Measurements from ENCODE around the gene GJC1. TPM values are rescaled to one million over a fixed set of nuclear protein-coding genes. Genes with fewer than 3 reads are reported as not detected.

Gene GJC1
- total RNA-seq, 1 experiment from 2014 or later = 119 TPM

- H2BK15ac ChIP-seq (ENCODE audit: low read depth, low read length) = no peak overlapping the region
- H3K4me1 Mint-ChIP-seq = peaks cover 15 to 24% of the 10 kb centered on the region in 2 experiments
- H4K5ac ChIP-seq (ENCODE audit: insufficient read length, low read depth, low read length) = no peak overlapping the region
- H3K18ac ChIP-seq (ENCODE audit: insufficient read length, low read depth, low read length) = no peak overlapping the region
- no peaks in the 10 kb centered on the region for H3K9me3 ChIP-seq (ENCODE audit: control insufficient read depth, low read depth, low read length)
- no peak overlapping the region for H3K9ac ChIP-seq (ENCODE audit: extremely low read depth, insufficient read length, low read length)
- H3K23me2 ChIP-seq (ENCODE audit: insufficient read length, low read depth, low read length, poor library complexity, severe bottlenecking) = no peaks in the 10 kb centered on the region
- H2BK12ac ChIP-seq (ENCODE audit: insufficient read length, low read depth, low read length) = no peak overlapping the region
- no peak overlapping the region for H2BK5ac ChIP-seq (ENCODE audit: insufficient read length, low read length)
- H3K79me1 ChIP-seq (ENCODE audit: insufficient read depth, low read depth, low read length, poor library complexity, severe bottlenecking) = no peaks in the 10 kb centered on the region
- no peak overlapping the region for H4K91ac ChIP-seq (ENCODE audit: insufficient read length, low read depth, low read length)
- H3K4ac ChIP-seq (ENCODE audit: low read depth, low read length) = no peak overlapping the region
- no peak for TF ChIP-seq CTCF (conservative IDR thresholded peaks at IDR 0.05)
- H3K27me3 ChIP-seq (ENCODE audit: insufficient read depth, low read length) = no peaks in the 10 kb centered on the region
- H3K79me2 ChIP-seq (ENCODE audit: insufficient read depth, low read length) = no peaks in the 10 kb centered on the region
- H3K27me3 Mint-ChIP-seq (ENCODE audit: low read depth) = peaks cover 33% of the 10 kb centered on the region
- H2BK120ac ChIP-seq (ENCODE audit: low read depth, low read length, poor library complexity, severe bottlenecking) = no peak overlapping the region
- H2BK20ac ChIP-seq (ENCODE audit: low read depth, low read length, poor library complexity, severe bottlenecking) = no peak overlapping the region
- DNase-seq = no peak
- no peak overlapping the region for H3K4me3 Mint-ChIP-seq
- H3K36me3 Mint-ChIP-seq (ENCODE audit: insufficient read depth in 1 of 3, low read depth in 3 of 3) = no peaks in the 10 kb centered on the region
- H3K14ac ChIP-seq (ENCODE audit: insufficient read depth, low read length) = no peak overlapping the region
- H2AFZ ChIP-seq (ENCODE audit: low read length) = no peak overlapping the region
- no peak overlapping the region for H3K23ac ChIP-seq (ENCODE audit: insufficient read length, low read depth, low read length)
- WGBS (ENCODE audit: extremely low coverage, insufficient read length, low lambda C conversion rate) = no CpG with 5 or more reads among the region's 6 CpGs
- no peak overlapping the region for H2AK5ac ChIP-seq (ENCODE audit: insufficient read length, low read length)
- H4K8ac ChIP-seq (replicated peaks; ENCODE audit: insufficient read length, low read depth, low read length) = no peak overlapping the region
- H3K27ac Mint-ChIP-seq = no peak overlapping the region
- H3K4me1 ChIP-seq (ENCODE audit: insufficient read depth, low read length) = no peaks in the 10 kb centered on the region
- H3K27ac ChIP-seq (ENCODE audit: insufficient read length, low read depth, low read length) = no peak overlapping the region
- H3K56ac ChIP-seq (ENCODE audit: insufficient read length, low read depth, low read length) = no peak overlapping the region
- no peak overlapping the region for H3T11ph ChIP-seq (ENCODE audit: low read length)
- H4K20me1 ChIP-seq (ENCODE audit: control insufficient read depth, insufficient read depth, insufficient read length) = no peaks in the 10 kb centered on the region
- H3K4me2 ChIP-seq (ENCODE audit: insufficient read depth, insufficient read length, low read length) = no peak overlapping the region
- no peaks in the 10 kb centered on the region for H3K9me3 Mint-ChIP-seq
Measured at GRCh38 chr17:44769230-44769629, 60.9 kb downstream of the GJC1 start.
